GM12874 (cell line): ENCODE data around the gene PPP1R12B.

Experiments
- TF ChIP-seq, protein P1 (sequence below): IDR thresholded peaks from 2 replicates; pipeline ENCODE4 v1.5.1; 2011; ENCODE audit warnings: low read depth, mild to moderate bottlenecking, control low read depth, low read length, moderate library complexity; ENCODE audit not compliant: insufficient read depth

The PPP1R12B gene

DNA sequence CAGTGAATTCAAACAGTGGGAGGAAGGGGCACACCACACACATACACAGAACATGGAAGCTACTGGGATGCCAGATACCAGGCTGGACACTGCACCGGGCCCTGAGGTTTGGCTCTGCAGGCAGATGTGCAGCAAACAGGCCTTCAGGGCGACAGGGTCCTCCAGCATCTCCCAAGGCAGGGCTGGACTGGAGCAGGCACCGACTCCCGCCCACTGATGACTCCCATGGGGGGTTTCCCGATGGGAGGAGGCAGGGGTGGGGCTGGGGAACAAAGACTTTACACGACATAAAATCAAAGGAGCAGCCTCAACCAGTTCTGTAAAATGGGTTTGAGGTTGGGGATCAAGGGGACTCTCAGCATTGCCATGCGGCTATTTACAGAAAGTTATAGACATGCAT, 243.6 kb downstream of the PPP1R12B start:
- TF ChIP-seq, protein P1, sequence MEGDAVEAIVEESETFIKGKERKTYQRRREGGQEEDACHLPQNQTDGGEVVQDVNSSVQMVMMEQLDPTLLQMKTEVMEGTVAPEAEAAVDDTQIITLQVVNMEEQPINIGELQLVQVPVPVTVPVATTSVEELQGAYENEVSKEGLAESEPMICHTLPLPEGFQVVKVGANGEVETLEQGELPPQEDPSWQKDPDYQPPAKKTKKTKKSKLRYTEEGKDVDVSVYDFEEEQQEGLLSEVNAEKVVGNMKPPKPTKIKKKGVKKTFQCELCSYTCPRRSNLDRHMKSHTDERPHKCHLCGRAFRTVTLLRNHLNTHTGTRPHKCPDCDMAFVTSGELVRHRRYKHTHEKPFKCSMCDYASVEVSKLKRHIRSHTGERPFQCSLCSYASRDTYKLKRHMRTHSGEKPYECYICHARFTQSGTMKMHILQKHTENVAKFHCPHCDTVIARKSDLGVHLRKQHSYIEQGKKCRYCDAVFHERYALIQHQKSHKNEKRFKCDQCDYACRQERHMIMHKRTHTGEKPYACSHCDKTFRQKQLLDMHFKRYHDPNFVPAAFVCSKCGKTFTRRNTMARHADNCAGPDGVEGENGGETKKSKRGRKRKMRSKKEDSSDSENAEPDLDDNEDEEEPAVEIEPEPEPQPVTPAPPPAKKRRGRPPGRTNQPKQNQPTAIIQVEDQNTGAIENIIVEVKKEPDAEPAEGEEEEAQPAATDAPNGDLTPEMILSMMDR = no peak

DNA sequence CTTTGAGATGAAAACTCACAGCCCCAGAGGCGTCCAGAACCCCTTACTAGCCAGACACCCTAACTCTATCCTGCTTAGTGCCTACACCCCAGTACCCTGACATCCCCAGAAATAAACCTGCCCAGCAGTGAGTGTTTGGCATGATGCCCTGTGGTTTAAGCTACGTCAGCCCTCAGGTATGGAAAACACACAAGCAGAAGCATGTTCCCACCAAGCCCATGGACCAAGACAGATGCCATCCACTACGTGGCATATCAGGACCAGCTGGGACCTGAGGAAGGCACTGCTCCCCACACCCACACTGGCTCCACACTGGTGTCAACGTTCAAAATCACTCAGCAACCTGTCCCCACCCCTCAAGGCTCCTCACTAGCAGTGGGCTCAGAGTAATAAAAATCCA, 245.3 kb downstream of the PPP1R12B start:
- TF ChIP-seq, protein P1 = no peak

DNA sequence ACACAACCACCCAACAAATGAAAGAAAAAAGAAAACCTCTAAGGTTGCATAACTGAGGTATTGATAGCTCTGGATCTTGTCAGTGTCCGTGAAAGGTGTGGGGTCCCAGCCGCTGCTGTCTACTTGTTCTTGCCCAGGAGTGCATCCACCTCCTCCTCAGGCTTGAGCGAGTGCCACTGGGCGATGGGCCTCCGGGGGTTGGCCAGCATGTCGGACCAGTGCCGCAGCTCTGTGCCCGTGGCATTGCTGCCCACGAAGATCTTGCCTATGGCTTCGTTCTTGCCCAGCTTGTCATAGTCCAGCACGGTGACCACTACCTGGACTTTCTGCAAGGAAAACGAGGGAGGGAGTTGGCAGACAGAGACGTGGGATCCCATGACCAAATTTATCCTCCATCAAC, 248.1 kb downstream of the PPP1R12B start:
- TF ChIP-seq, protein P1 = no peak

DNA sequence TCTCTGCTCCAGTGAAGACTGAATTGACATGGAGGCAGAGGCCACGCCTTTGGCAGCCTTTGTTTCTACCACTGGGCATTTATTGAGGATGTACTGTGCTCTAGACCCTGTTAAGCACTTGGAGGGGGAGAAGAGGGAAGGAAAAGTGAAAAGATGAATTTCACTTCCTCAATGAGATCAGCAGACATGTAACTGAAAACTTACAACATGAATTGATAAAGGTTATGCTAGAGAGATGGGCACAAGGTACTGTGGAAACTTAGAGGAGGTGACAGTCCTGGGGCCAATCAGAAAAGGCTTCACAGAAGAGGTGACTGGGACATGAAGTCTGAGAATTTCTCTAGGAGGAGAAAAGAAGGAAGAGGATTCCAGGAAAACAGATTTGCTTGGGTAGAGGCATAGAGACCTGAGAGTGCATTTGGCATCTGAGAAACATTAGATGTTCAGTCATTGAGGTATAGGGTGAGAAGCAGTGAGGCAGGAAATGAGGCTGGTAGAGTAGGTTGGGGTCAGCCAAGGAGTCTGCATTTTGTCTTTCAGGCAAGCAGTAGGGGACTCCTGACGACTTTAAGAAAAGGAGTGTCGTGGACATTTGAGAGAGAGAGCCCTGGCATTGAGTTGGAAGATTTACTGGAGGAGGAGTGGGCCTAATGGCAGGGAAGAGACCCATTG, 248.7 kb downstream of the PPP1R12B start:
- TF ChIP-seq, protein P1 = no peak

DNA sequence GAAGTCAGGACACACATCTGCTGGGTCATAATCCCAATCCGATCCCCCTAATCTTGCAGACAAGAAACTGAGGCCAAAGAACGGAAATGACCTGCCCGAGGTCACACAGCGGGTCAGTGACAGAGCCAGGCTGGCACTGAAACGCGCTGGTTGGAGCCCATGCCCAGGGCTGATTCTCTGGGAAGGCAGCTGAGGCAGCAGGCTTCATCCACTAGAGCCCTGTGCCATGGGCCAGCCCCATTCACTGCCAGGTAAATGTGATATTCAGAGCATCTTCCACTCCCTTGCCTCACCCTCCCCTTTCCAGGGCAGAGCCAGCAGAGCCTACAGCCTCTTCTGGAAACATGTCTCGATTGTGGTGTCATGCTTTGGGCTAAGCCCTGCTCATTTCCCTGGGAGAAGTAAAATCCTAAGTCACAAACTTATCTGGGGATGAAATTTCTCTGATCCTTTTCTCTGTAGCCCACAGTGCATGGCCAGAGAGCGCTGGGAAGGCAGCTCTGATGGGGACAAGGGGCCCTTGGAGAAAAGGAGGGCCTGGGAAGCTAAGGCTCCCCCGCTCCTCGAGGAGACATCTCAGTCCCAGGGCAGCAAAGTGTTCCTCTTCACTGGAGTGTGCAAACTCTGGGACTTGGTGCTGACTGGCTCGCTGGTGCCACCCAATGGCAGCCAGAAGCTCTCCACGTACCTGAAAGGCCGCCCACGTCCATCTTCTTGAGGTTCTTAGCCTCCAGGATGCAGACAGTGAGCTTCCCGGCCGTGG, 251.4 kb downstream of the PPP1R12B start:
- TF ChIP-seq, protein P1 = peak; percentile 83

DNA sequence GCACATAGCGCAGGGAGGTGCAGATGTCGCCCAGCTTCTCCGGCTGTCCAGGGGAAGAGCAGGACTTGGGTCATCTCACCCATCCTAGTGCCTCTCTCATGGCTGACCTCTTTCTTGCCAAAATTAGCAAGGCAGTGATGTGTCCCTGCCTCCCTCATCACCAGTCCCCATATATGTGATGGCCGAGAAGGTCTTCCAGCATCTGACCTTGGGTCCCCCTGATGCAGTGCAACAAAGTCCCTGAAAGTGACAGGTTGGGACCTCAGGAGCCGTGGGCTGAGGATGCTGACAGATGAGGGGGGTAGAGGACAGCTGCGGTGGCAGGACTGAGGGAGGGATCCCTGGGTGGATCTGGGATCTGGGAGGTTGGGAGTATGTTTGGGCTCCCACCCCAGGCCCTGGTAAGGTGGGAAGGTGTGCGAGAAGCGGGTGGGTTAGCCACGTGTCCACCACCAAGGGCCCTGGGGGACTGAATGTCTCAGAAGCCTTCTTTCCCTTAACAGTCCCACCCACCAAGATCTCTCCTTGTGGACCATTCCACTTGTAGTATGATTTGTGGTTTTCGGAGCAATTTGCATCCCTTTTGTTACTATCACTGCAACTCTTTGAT, 252.0 kb downstream of the PPP1R12B start:
- TF ChIP-seq, protein P1 = no peak

DNA sequence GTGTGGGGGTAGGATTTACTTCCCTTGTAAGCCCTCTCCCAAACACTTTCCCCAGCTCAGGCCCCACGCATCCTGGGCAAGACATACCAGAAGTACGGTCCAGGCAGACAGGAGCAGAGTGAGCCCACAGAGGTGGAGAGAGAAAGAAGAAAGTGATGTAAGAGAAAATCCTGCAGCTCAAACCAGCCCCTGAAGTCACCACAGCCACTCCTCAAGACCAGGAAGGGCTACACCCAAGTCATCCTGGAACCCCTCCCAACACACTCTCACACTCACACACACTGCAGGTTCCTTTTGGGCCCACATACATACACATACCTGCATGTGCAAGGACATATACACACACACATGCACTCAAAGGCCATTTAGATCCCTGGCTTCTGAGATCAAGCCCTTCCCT, 254.9 kb downstream of the PPP1R12B start:
- TF ChIP-seq, protein P1 = no peak
